Ascending aorta (tissue), 2 donors: ENCODE results near the gene BPNT1. TPM values are rescaled to one million over a fixed set of nuclear protein-coding genes. Genes with fewer than 3 reads are reported as not detected.
"Not testable (repeated sequence)": the region's sequence is repeated elsewhere in the genome, so short reads cannot be mapped to it uniquely, and the experiment has no call there.

Experiments used
- DNase-seq, 2 donors: peaks; one replicate each; pipeline ENCODE4 v3.0.0-alpha.2; 2019; ENCODE audit warnings: low spot score in 2 of 2
- H3K27ac ChIP-seq, 2 donors: fragments of 200-600 bp; sonication (generic); one replicate each; pipeline ENCODE4 v1.5.1; 2016 to 2017; ENCODE audit warnings: mild to moderate bottlenecking in 1 of 2
- H3K27me3 ChIP-seq: fragments of 200-600 bp; sonication (generic); one replicate; pipeline ENCODE4 v1.5.1; 2017
- H3K36me3 ChIP-seq, 2 donors: fragments of 200-600 bp; sonication (generic); one replicate each; pipeline ENCODE4 v1.5.1; 2016
- H3K4me1 ChIP-seq, 2 donors: fragments of 200-600 bp; sonication (generic); one replicate each; pipeline ENCODE4 v1.5.1; 2016 to 2017; ENCODE audit warnings: mild to moderate bottlenecking in 1 of 2
- H3K4me3 ChIP-seq, 2 donors: fragments of 200-600 bp; sonication (generic); one replicate each; pipeline ENCODE4 v1.5.1; 2016 to 2017; ENCODE audit warnings: mild to moderate bottlenecking in 1 of 2
- H3K9me3 ChIP-seq, 2 donors: fragments of 200-600 bp; sonication (generic); one replicate each; pipeline ENCODE4 v1.5.1; 2016
- intact Hi-C: fragments of 100-400 bp; cut with DNase I; formaldehyde crosslinking; loops from one replicate; pipeline ENCODE4 v1.15.1; 2023
- total RNA-seq: library from RNA; depleted of rRNA; stranded (reverse); fragments of >200 nt; gene quantifications from one replicate; pipeline ENCODE4 v1.1.0, GENCODE V29; 2016
- TF ChIP-seq, protein P1 (sequence below), 3 experiments: fragments of 200-600 bp in 2 of 3; fragments of 450-650 bp in 1 of 3; sonication (generic) in 2 of 3; IDR thresholded peaks; one replicate each; pipeline ENCODE4 v1.5.1; 2016 to 2019; ENCODE audit warnings: antibody characterized with exemption in 3 of 3, mild to moderate bottlenecking in 1 of 3, moderate library complexity in 1 of 3

BPNT1 gene
- total RNA-seq, 1 donor from 2014 or later = 5.4 TPM

DNA sequence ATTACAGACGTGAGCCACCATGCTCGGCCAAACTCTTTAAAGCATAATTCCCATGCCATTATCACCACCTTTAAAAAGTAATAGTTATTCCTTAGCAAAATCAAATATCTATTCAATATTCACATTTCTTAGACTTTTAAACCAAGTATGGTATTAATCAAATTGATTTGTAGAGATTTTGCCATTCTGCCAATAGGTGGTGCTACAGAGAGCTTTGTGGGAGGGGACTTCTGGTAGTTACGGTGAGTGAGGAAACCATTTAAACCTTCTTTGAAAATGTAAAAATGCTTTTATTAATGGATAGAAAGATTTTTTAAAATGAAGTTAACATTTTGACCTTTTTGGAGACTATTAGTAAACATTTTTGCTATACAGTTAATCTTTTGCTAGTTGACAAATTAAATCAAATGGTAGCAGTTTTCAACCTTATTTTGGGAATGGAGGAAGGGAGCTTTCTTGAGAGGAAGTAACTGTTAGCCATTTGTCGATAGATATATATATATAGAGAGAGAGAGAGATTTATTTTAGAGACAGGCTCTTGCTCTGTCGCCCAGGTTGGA lies 23.6 kb upstream of the BPNT1 start:
- H3K4me1 ChIP-seq = no peaks in the 10 kb centered on the region
- no peak overlapping the region for H3K4me3 ChIP-seq
- no peaks in the 10 kb centered on the region for H3K27me3 ChIP-seq
- H3K27ac ChIP-seq = no peak overlapping the region
- H3K36me3 ChIP-seq = peaks cover 35 to 67% of the 10 kb centered on the region in 2 donors
- TF ChIP-seq, protein P1, sequence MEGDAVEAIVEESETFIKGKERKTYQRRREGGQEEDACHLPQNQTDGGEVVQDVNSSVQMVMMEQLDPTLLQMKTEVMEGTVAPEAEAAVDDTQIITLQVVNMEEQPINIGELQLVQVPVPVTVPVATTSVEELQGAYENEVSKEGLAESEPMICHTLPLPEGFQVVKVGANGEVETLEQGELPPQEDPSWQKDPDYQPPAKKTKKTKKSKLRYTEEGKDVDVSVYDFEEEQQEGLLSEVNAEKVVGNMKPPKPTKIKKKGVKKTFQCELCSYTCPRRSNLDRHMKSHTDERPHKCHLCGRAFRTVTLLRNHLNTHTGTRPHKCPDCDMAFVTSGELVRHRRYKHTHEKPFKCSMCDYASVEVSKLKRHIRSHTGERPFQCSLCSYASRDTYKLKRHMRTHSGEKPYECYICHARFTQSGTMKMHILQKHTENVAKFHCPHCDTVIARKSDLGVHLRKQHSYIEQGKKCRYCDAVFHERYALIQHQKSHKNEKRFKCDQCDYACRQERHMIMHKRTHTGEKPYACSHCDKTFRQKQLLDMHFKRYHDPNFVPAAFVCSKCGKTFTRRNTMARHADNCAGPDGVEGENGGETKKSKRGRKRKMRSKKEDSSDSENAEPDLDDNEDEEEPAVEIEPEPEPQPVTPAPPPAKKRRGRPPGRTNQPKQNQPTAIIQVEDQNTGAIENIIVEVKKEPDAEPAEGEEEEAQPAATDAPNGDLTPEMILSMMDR (IDR thresholded peaks at IDR 0.05) = peak in 2 of 3 experiments; percentile 43 to 53
- H3K9me3 ChIP-seq = no peaks in the 10 kb centered on the region
- no peak for DNase-seq
- intact Hi-C loops = no loop called here

DNA sequence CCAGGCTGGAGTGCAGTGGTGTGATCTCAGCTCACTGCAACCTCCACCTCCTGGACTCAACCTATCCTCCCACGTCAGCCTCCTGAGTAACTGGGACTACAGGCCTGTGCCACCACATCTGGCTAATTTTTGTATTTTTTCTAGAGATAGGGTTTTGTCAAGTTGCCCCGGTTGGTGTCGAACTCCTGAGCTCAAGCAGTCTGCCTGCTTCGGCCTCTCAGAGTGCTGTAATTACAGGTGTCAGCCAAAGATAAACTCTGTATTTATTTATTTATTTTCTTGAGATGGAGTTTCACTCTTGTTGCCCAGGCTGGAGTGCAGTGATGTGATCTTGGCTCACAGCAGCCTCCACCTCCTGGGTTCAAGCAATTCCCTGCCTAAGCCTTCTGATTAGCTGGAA lies 23.0 kb upstream of the BPNT1 start:
- H3K27ac ChIP-seq, intact Hi-C loops, H3K4me3 ChIP-seq, H3K9me3 ChIP-seq, H3K4me1 ChIP-seq, DNase-seq, H3K27me3 ChIP-seq: not testable (repeated sequence)
- H3K36me3 ChIP-seq = peaks cover 39 to 67% of the 10 kb centered on the region in 2 donors

DNA sequence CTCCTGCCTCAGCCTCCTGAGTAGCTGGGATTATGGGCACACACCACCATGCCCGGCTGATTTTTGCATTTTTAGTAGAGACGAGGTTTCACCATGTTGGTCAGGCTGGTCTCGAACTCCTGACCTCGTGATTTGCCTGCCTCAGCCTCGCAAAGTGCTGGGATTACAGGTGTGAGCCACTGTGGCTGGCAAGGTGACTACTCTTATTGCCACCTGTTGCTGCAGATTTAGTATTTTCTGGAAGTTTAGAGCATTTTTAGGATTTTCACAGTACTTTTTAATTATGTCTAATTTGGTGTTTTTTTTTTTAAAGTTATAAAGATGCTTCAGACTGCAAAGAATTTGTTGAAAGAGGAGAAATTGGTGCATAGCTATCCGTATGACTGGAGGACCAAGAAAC lies 20.9 kb upstream of the BPNT1 start:
- intact Hi-C loops, H3K4me1 ChIP-seq, DNase-seq, H3K4me3 ChIP-seq, H3K27me3 ChIP-seq, H3K27ac ChIP-seq, H3K9me3 ChIP-seq: not testable (repeated sequence)
- H3K36me3 ChIP-seq = peaks cover 52 to 72% of the 10 kb centered on the region in 2 donors

DNA sequence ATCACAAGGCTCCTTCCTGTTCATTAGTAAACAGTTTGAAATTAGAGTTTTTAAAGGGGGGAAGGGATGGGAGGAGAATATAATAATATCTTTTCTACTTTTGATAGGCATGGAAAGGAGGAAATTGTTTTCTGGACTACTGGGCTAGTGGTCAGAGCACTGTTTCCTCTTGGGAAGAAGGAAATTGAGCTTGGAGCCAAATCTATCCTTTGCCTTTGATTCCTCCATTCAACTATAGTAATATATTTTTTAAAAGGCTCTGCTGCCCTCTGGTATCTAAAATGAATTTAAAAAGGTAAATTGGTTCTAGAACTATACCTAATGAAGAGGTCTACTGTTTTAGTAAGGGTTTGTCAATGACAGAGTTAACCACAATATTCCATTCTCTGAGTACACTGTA lies 10.2 kb upstream of the BPNT1 start:
- Histone ChIP-seq H3K27me3 (no peaks in the 10 kb centered on the region), H3K27ac (no peak overlapping the region), H3K9me3 (no peaks in the 10 kb centered on the region), H3K4me3 (no peak overlapping the region), H3K4me1 (peaks cover 0 to 9% of the 10 kb centered on the region in 2 donors), H3K36me3 (peaks cover 53 to 69% of the 10 kb centered on the region in 2 donors)
- intact Hi-C loops = no loop called here
- DNase-seq = no peak
- TF ChIP-seq, protein P1 (IDR thresholded peaks at IDR 0.05) = no peak

DNA sequence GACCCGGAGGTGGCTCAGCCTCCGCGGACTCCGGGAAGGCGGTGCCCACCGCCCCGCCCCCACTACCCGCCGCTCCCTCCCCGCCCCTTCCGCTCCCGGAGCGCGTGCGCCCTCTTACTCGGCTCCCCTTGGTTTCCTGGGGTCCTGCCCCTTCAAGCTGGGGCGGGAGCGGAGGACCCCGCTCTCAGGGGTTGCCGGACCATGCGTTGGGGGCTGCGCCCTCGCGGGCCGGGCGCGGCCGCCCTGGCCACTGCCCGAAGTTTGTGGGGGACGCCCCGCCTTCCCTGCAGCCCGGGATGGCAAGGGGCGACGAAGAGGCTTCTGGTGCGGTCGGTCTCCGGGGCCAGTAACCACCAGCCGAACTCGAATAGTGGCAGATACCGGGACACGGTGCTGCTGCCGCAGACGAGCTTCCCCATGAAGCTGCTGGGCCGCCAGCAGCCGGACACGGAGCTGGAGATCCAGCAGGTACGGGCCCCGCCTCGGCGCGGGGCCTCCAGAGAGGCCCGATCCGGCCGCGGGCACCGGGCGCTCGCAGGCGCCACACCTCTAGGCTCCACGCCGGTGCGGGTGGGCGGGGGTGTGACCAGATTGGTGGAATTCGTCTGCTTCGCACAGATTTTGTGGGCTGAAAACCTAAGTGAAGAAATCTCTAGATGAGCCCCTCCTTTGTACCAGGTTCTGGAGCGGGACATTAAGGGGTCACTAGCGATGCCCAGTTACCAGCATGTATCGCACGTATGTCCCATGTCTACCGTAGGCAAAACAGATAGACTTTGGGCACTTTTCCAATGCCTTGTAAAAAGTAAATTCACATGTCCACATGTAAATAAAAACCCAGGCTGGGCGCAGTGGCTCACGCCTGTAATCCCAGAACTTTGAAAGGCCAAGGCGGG lies 4.7 kb upstream of the BPNT1 start, which contains the start of gene IARS2:
Gene IARS2, plus strand, starts transcription at position 117 of the 896 bp plus-strand sequence. Its CDS starts 85 bp downstream, at position 202.
- peaks cover 12 to 27% of the 10 kb centered on the region in 2 donors for H3K36me3 ChIP-seq

DNA sequence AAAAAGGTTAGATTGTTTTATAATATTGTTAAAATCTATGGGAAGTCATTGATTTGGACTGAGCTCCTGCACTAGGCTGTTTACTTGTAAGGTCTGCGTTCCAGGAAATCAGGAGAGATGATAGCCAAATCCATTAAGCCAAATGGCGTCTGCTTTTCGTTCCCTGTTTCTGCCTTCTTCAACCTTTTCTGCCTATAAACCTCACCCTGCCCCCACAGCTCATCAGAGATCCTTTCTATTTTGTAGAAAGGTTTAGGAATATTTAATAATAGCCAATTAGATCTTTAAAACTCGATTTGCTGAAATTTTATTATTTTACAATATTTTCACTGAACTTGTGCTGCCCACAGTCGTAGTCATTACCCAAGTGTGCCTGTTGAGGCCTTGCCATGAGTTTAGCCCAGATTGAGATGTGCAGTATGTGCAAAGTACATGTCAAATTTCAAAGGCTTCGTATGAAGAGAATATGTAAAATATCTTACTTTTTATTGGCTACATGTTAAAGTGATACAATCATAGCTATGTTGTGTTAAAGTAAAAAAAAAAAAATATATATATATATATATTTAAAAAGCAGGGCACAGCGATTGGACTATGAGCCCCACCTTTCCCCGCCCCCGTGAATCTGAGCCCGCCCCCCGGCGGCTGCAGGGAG lies 3.9 kb upstream of the BPNT1 start:
- Histone ChIP-seq H3K36me3 (peaks cover 12 to 22% of the 10 kb centered on the region in 2 donors), H3K4me1 (peaks cover 0 to 10% of the 10 kb centered on the region in 2 donors), H3K9me3 (no peaks in the 10 kb centered on the region), H3K27me3 (no peaks in the 10 kb centered on the region), H3K4me3 (peak overlapping the region; percentile 97 to 98), H3K27ac (peak overlapping the region; percentile 77 to 89)
- peak in 1 of 2 donors; percentile 94 for DNase-seq
- intact Hi-C loops = loop anchor here (2.0 to 5.0 kb wide), 3 partner anchors 46 to 177 kb away; partner anchors contain the start of gene EPRS1
- TF ChIP-seq, protein P1 (IDR thresholded peaks at IDR 0.05) = no peak

More for the DNA sequence above, 4.7 kb upstream of the BPNT1 start, which contains the start of gene IARS2:
- peak in 1 of 2 donors; percentile 25 for DNase-seq
- peaks cover 0 to 10% of the 10 kb centered on the region in 2 donors for H3K4me1 ChIP-seq
- no peaks in the 10 kb centered on the region for H3K27me3 ChIP-seq
- intact Hi-C loops = loop anchor here (2.0 to 5.0 kb wide), 2 partner anchors 47 to 103 kb away; partner anchors contain the start of gene EPRS1
- H3K9me3 ChIP-seq = no peaks in the 10 kb centered on the region
- peak within 1 kb of the TSS; percentile 97 to 98 for H3K4me3 ChIP-seq
- TF ChIP-seq, protein P1 (IDR thresholded peaks at IDR 0.05) = no peak
- peak within 1 kb of the TSS; percentile 77 to 89 for H3K27ac ChIP-seq
